PFSK-1 (cell line): ENCODE data around the gene PTCH2.

Experiments
- FOXP2 ChIP-seq: optimal IDR thresholded peaks from 2 replicates; pipeline ENCODE3; 2011; ENCODE audit warnings: borderline replicate concordance, control low read depth, inconsistent platforms; ENCODE audit not compliant: insufficient read depth; ENCODE audit errors: extremely low read length, extremely low read depth
- POLR2AphosphoS5 ChIP-seq: IDR thresholded peaks from 2 replicates; pipeline ENCODE4 v1.6.1; 2012; ENCODE audit warnings: low read depth, mild to moderate bottlenecking, control low read depth, low read length, moderate library complexity
- REST ChIP-seq, 2 experiments: IDR thresholded peaks; 2 replicates each; pipeline versions ENCODE4 v1.6.1 to v1.8.0; 2011 to 2012; ENCODE audit warnings: low read depth in 2 of 2, low read length in 2 of 2, control low read depth in 1 of 2, inconsistent platforms in 1 of 2, mild to moderate bottlenecking in 1 of 2, moderate library complexity in 1 of 2; ENCODE audit not compliant: insufficient read depth in 1 of 2
- SIN3A ChIP-seq: IDR thresholded peaks from 2 replicates; pipeline ENCODE4 v1.6.1; 2012; ENCODE audit warnings: mild to moderate bottlenecking, low read length, moderate library complexity, borderline replicate concordance; ENCODE audit not compliant: insufficient read depth
- TAF1 ChIP-seq: IDR thresholded peaks from 2 replicates; pipeline ENCODE4 v1.6.1; 2012; ENCODE audit warnings: low read length, control low read depth, borderline replicate concordance; ENCODE audit not compliant: insufficient read depth

GRCh38 chr1:44776730-44777068 lies 66.4 kb downstream of the PTCH2 start:
- TF ChIP-seq REST (IDR thresholded peaks at IDR 0.05; ENCODE audit: insufficient read depth in 1 of 2, low read depth in 2 of 2, low read length in 2 of 2) (no peak), POLR2AphosphoS5 (no peak), SIN3A (no peak), TAF1 (no peak), FOXP2 (no peak)
